RKO (cell line): Measurements from ENCODE around the gene ZEB2.
A peak's percentile ranks its signal among the peaks of the same experiment; 100 is the strongest.

Experiments used
- DNase-seq: peaks from one replicate; pipeline ENCODE4 v3.0.0-alpha.2; 2016; ENCODE audit warnings: low spot score

The ZEB2 gene

DNA sequence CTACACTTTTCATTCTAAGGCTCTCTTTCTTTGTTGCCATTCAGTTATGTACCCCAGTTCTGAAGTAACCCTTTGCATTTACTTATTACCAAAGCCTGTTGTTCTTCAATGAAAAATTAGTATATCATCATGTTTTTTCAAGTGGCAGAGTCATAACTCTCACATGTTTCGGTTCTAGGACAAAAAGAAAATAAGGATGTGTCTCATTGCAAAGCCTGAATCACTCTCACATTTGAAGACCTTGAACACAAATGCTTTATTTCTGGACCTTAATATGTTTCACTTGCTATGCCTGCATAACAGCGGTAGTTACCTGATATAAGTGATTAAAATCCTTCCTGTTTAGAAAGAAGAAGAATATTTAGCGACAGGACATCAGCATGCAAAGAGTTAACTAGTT lies 49.1 kb downstream of the ZEB2 start:
- no peak for DNase-seq

DNA sequence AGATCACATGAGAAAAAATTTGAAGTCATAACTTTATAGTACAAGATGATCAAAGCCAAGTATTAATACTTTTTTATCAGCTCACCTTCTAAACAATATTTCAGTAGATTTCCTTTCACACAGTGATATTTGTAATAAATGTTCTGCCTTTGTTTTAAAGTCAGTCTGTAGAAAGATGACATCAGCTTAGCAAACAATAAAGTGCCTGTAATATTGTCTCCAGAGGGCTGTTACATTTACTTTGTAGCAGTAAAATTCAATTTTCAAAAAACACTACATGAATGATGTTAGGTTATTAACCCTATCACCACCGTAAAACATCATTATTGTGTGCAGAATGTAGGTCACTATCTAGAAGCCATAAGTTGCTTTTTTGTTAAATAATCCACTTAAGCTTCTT lies 49.6 kb downstream of the ZEB2 start:
- no peak for DNase-seq

DNA sequence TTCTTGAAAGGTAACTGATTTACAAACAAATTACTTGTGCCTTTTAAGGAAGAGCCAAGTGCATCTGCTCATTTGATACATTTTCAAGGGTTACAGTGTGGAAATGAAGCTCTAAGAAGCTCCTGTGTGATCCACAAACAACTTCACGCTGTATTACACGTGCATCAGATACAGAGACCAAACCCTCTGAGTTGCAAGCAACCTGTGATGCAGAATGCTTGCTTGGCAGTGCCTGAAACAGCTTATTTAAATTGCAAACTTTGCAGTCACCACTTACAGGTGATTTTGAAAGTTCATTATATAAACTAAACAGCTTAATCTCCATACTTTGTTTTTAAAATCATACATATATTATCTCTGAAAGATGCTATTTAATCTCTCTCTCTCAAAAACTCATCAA lies 50.1 kb downstream of the ZEB2 start:
- DNase-seq, result no peak

DNA sequence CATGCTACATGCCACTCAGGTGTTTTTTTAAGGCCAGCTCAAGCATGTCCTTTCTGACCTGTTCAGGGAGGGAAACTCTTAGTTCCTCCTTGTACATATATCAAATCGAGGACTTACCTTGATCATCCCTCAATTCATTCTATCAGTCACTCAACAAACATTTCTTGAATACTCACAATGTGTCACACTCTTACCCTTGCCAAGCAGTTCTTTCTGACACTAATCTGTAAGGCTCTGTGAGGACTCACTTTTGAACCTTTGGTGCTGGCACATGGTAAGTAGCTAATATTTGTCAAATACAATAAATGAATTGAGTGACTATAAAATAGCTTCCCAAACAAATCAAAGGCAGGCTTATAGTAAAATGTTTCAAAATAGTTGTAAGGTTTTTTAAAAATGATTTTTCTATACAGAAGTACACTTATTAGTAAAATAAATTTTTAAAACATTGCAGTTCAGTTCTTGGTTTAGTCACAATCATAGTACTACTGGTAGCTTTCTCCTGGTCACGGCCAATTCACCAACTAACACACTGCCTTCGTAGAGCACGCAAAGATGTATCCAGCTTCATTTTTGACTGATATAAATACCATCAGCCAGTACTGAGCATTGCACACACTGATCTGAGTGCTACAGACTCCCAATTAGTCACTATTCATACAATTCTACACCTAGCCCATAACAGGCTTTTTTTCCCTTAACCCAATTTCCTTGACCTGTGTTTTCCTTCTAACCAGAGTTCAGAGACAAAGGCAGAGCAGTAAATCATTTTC lies 50.9 kb downstream of the ZEB2 start:
- DNase-seq, result no peak

DNA sequence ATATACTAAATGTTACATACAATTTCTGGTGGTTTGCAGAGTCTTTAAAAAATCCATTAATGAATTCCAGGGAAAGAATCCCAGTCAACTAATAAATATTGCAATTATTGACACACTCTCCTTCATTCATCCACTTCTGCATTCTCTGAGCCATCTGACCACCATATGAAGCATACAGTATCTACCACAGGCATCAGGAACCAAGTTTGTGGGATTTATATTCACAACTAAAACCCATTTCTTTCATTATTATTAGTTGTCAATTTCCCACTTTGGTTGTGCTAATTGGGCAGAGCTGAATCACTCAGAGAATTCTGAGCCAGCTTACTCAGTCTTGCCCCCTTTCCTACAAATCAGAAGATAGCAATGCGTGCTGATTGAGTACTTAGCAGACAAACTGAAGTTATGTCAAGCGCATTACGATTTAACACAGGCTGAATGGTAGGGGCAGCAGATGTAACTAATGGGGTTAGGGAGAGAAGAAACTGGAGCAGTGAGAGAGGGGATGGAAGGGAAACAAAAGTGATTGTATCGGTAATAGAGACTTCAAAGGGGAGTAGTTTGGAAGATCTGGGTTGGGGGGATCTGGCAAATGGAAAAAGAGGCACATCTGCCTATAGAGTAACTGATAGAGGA lies 52.3 kb downstream of the ZEB2 start:
- no peak for DNase-seq

DNA sequence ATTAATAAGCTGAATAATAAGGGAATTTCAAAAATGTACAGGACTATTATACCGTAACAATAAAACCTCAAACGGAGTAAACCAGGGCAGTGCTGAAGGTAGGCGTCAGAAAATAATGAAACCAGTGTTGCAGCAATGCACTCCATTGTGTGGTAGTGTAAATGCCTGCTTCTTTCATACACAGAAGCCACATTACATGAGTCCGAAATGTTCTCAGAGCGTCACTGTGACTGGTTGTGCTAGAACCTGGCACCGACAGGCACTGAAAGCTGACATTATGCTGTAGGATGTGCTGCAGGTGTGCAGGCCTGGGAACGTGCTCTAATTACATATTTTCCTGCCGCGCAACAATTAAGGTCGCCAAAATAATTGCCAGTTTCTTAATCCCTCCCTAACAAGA lies 53.3 kb downstream of the ZEB2 start:
- DNase-seq, result no peak

DNA sequence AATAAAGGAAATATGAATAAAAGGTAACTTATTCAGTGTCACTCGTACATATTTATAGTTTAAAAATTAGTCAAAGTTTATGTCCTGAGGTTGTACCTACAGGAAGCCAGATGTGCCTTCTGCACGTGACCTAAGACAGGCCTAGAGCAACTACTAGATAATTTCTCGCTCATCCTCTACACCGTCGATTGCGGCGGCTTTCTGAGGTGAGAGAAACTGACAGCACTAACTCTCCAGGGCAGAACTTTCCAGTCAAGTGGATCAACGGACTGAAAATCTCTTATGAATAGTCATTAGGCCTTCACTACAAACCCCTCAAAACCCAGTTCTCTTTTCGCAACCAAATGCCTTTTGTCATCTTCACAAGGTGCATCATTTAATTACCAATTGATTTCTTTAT lies 54.2 kb downstream of the ZEB2 start:
- no peak for DNase-seq

DNA sequence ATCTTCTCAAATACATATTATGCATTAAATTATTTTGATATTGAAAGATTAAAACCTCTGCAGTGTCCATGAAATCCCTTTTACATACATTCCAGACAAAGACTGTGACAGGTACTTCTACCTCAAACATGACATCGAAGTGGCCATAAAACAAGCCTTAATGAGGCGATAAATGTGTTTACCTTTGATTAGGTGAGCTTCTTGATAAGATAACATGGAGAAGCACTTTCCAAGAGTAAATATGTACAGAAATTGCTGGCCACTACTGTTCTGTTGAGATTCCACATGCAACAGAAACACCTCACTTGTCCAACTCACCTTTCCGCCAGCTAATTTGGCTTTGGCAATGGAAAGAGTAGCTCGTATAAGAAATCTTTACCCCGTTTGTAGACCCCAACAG lies 55.2 kb downstream of the ZEB2 start:
- no peak for DNase-seq

DNA sequence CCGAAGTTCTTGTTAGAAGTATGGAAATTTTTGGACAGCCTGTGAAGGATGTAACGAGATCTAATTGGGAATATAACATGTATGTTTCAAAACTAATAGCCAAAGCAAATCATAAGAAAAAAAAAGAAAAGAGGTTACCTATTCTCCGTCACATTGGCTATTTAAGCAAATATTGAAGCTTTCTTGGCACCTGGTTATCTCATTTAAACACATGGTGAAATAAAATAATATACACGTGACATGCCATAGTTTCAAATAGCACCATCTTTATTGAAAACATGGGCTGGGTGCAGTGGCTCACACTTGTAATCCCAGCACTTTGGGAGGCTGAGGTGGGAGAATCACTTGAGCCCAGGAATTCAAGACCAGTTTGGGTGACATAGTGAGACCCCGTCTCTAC lies 56.7 kb downstream of the ZEB2 start:
- DNase-seq, result no peak

DNA sequence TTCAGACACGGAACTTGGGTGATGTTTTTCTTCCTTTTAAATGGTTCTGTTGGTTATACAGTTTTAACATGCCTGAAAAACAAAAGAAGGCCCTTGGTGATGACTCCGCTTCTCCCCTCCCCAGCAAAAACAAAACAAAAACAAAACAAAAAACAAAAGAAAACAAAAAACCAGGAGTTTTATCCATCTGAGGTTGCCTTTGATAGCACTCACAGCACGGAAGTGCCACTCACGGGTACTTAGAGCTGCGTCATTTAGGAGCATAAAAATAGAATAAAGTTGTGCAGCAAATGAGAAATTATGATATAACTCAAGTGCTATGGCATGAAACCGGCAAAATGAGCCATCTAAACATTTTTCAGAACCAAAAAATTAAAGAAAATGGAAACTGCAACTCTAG lies 57.7 kb downstream of the ZEB2 start:
- DNase-seq, result no peak

DNA sequence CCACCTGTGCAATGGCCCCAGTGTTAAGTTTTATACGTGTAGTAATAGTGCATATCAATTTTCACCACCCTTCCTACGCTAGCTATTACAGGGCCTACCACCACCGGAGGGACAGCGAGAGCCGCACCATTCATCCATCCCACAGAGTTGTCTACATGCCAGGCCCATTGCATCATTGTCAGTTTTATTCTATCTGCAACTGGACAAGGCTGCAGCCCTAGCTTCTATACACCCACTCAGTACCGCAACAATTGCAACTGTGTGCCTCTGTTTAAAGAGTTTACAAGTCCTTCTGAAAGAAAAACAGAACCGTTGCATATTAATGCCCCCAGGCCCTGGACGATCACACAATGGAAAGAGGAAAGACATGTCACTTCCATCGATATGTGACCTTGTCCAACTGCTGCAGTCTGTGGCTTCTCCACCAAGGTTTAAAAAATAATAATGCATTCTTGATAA lies 58.6 kb downstream of the ZEB2 start:
- no peak for DNase-seq

DNA sequence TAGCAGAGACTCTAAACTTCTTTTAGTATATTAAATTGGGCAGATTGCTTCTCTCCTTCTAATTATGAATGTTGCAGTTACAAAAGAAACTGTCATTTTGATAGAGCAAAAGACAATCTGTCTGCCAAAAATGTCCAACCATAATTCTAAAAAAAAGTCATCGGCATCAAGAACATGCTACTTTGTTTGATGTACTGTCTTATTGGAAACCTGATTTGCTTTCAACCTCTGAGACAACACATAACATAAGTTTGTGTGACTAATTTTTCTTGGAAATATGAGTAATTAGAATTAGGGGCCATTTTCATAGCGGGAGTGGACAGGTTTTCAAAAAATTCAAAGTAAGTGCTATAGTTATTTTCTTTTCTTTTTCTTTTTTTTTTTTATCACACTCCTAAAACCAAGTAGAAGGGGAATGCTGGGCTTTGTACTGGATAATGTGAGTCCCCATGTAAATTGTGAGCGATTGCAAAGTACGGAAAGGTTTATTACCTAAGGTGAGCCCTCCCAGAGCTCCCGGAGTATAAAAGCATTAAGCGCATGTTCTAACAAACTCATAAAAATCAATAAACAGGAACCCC lies 59.1 kb downstream of the ZEB2 start:
- DNase-seq, result no peak

DNA sequence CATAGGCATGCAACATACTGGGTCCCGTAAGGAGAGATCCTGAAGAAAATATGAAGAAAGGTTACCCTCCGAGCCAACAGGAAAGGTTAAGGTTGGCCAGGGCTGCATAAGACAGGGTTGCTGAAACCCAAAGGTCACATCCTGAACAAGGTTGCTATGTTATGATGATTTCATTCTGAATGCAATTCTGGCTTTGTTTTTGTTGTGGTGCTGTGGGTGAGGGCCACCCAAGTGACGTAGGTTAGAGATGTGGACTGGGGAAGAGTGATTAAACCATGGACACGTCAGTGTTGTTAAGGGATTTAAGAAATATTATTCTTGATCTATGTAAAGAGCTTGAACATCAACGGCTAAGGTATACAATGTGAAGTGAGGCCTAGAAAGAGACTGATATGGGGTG lies 60.0 kb downstream of the ZEB2 start:
- DNase-seq, result no peak

DNA sequence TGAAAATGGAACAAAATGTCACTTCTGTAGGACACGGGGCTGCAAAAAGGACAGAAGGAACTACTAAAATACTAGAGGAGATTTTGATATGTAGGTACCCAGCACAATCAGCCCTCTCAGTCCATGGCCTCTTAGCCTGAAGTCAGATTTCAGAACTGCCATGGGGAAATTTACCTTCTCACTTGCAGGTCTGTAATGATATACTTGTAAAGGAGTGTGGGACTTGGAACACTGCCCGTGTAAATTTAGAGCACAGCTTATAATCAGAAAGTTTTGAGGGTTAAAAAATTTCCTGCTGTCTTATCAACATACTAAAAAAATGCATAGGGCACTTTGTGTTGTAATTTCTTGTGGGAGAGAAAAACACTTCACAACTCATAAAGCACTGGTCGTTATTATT lies 60.6 kb downstream of the ZEB2 start:
- DNase-seq, result no peak

DNA sequence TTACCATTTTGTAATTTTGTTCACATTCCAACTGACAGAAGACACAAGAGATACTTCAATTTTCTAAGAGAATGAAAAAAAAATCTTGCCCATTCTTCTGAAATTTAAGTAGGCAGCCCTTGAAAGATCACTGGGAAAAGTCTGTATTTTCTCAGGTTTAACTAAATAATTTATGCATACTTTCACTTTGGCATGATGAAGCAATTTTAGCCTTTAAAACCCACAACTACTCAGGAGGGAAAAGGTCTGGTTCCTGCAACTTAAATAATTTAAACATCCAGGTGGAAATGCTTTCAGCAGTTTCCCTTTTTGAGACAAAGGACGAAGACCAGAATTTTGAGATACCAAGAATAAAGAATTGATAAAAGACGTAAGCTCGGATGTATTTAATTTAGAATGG lies 61.4 kb downstream of the ZEB2 start:
- no peak for DNase-seq

DNA sequence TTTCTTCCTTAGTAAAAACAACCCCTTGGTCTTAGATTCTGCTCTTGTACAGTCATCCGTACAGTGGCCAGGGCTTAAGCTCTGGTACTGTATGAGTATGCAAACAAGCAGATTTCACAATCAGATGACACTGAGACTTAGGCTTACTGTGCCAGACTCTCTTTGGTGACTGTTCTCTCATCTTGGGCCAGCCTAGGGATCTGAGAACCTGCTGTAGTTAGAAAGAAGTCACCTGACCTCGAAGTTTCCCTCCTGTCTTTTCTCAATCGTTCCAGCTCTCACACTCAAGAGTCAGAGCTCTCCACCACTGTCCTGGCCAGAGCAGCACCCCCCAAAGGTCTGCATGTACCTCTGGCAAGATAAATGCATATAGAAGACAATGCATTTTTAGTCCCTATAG lies 63.2 kb downstream of the ZEB2 start:
- peak; percentile 34 for DNase-seq

DNA sequence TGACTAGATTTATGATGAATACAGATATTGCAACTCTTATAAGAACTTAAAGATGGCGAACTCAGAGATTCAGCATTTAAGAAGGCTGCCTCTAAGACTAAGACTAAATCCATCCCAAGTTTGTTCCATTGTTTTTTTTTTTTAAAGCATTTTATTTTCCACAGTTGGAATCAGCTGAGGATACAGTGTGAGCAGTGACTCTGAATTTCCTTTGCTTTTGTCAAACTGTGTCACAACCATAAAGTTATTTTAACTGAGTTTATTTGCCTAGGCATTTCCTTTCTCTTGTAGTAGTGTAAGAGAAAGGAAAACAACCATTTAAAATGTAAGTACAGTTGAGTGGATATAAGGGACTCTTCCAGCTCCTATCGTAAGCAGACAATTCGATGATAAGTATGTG lies 63.9 kb downstream of the ZEB2 start:
- no peak for DNase-seq

DNA sequence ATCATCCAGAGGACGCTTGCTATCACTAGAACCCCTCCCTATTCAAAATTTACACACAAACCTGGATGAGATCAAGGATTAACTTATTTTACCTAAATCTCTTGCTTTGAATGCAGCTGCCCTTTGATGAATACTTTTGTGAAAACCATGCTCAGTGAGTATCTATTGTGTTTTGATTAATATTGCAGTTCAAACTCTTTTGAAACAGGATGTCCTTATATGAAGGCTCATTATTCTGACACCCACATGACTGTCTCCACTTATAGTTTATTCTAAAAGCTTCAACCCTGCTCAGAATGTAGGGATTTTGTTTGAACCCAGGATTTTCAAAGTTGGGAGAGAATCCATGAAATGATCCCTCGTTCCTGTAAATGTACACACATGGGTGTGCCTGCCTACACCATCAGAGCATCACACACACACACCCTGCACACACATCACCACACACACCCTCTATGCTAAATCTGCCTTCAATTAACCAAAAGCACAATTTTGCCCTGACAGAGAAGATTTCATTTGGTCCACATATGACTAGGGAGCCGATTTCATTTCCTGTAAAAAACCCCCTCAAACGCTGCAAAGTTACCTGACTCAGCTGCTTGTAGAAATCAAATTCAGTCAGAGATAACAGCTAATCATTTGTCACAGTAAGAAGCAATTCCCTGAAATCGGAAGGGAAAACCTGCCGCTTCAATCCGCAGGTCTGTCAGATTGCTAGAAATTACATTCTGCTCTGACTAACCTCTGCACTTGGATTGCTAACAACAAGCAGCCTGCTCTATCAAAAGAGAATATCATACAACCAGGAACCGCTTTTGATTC lies 65.2 kb downstream of the ZEB2 start:
- DNase-seq, result no peak

DNA sequence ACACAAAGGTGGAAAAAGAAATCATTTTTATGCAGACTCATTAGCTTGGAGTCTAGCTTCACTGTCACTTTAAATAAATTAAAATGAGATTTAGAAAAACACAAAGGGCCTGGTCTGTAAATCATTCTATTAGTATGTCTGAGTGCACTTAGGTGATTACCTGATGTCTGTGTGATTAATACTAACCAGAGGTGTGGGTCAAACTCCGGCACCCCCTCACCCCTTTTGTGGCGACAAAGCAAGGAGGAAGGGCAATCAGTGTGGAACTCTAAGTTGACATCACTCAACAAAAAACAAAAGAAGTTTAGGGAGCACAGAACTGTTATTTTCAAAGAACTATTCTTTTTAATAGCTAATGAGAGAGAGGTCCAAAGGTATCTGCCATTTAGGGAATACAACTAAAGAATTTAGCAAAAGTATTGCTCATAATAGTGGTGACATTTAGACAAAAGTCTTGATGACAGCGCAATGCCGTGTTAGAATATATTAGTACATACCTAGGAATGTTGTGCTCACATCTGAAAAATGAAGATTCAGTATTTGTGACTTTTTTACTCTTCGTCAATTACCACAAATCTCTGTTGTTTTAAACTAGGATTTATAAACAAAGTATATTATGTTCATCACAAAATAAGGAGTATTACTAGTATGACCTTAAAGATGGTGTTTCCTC lies 66.3 kb downstream of the ZEB2 start:
- DNase-seq, result no peak

DNA sequence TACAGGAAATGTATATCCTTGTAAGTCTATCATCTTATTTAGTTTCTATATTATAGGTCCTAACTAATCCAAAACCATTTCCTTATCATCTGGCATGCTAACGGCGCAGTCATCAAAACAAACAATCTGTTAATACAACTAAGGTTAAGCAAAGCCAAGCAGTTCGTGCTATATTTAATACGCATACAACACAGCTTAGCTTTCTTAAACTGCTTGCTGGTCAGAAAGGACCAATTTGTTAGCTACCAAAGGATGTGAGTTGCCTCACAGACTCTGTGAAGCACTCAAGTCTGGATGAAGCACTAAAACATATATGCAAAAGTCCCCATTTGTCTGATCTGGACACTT lies 67.0 kb downstream of the ZEB2 start:
- DNase-seq, result no peak

DNA sequence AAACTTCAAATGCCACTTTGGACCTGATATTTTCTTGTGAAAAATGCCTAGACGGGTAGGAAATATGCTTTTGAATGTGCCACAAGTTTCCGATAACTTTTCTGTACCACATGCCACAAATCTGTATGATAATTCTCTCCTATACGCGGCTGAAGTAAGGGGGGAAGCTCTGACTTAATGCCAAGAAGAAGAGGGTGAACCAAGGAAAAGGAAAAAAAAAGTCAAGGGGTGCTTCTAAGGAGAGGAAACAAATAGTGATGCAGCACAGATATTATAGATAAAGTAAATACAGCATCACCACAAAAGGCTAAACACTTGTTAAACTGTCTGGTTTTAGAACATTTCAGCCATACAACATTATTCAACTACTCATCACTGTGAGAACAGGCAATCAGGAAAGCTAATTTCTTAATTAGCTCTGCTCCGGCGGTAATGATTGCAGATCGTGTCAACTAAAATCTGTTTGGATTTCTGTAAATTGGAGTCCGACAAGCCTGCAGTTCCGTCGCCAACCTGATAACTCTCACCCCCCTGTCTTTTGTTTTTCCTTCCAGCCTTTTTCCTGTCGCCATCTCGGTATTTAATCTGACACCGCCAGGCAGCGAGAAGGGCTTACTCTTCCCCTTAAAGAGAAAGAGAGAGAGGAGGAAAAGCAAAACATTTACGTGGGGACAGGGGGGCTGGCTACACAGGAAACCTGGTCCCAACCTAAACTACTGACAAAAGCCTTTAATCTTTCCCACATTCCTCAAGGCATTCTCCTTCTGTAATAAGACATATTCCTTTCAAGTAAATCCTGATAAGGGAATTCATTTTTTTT lies 67.5 kb downstream of the ZEB2 start:
- no peak for DNase-seq
